ENCODE results near the gene PLEKHB2. TPM values are rescaled to one million over a fixed set of nuclear protein-coding genes. Genes with fewer than 3 reads are reported as not detected.

PLEKHB2 gene
- total and polyA plus RNA-seq, 2 of the 8 experiments (the other 6 are each of a cell fraction or from before 2014, with no cell fraction given): 42.4 to 54.8 TPM

DNA sequence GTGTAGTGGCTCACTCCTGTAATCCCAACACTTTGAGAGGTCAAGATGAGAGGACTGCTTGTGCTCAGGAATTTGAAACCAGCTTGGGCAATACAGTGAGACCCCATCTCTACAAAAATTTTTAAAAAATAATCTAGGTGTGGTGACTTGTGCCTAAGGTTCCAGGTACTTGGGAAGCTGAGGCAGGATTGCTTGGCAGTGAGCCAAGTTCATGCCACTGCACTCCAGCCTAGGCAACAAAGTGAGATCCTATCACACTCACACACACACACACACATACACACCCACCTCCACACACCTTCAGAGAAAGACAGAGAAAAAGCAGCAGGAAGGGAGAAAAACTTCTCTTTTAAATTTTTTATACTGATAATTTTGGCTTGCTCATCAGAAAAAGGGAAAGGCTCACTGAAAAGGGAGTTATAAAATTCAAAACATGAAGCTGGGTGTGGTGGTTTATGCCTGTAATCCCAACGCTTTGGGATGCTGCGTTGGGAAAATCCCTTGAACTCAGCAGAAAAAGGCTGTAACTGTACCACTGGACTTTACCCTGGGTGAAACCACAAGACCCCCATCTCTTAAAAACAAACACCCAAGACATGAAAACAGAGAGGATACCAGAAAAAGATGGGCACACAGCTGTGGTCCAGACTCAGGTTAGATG is 37.5 kb upstream of the PLEKHB2 start:
- no peak overlapping the region for H2BK120ac ChIP-seq (replicated peaks; ENCODE audit: low read depth, low read length)
- no peak overlapping the region for H2AFZ ChIP-seq (ENCODE audit: low read length)
- POLR2A ChIA-PET (ENCODE audit: partially characterized antibody): interaction anchor here (1.2 kb wide), 1 partner anchor 8 kb away, joined by 4 read pairs; no protein-coding TSS in a partner anchor
- no peak overlapping the region for H4K5ac ChIP-seq (ENCODE audit: insufficient read length, low read depth, low read length)
- TF ChIP-seq SP2 (IDR thresholded peaks at IDR 0.05; ENCODE audit: low read length) (no peak), SIX5 (IDR thresholded peaks at IDR 0.05; ENCODE audit: low read depth, low read length) (no peak)
- H3K4me2 ChIP-seq (ENCODE audit: insufficient read depth in 1 of 2, low read depth in 2 of 2, low read length in 2 of 2): no peak overlapping the region
- no peak overlapping the region for H3K18ac ChIP-seq (ENCODE audit: extremely low read depth, low read length)
- 0 out of 7 replicates have a peak, but pooled peaks cover 0 to 2% (median 0%) of the 10 kb centered on the region in 4 experiments for H3K4me1 ChIP-seq (replicated peaks in 1 of 4; ENCODE audit: control insufficient read depth in 3 of 4, insufficient read depth in 4 of 4, low read length in 3 of 4)
- FAIRE-seq (no peak), DNase-seq (ENCODE audit: low read depth in 1 of 2, low spot score in 2 of 2) (no peak)
- H3K27me3 ChIP-seq (replicated peaks in 1 of 4; ENCODE audit: control insufficient read depth in 3 of 4, extremely low read depth in 1 of 4, insufficient read depth in 3 of 4, low read length in 3 of 4): no peaks in the 10 kb centered on the region
- H3K4me3 ChIP-seq (ENCODE audit: extremely low read depth in 1 of 4, insufficient read depth in 2 of 4, low read depth in 3 of 4, low read length in 4 of 4): no peak overlapping the region
- no peak overlapping the region for H3K23ac ChIP-seq (ENCODE audit: insufficient read length)
- H4K20me1 ChIP-seq (replicated peaks in 1 of 2; ENCODE audit: control insufficient read depth in 1 of 2, insufficient read depth in 2 of 2, low read length in 2 of 2): peaks cover 19 to 35% of the 10 kb centered on the region in 2 experiments
- H3K79me2 ChIP-seq (ENCODE audit: control insufficient read depth in 1 of 2, insufficient read depth in 2 of 2, low read length in 2 of 2): peaks cover 7 to 86% of the 10 kb centered on the region in 2 experiments; a peak in 3 of 4 replicates
- H3K56ac ChIP-seq (replicated peaks; ENCODE audit: insufficient read length, low read depth, low read length): no peak overlapping the region
- H3K23me2 ChIP-seq (ENCODE audit: low read depth, low read length): no peaks in the 10 kb centered on the region
- no peak overlapping the region for H4K91ac ChIP-seq (replicated peaks; ENCODE audit: insufficient read length, low read length)
- H4K8ac ChIP-seq (ENCODE audit: extremely low read depth, insufficient read depth, low read length): no peak overlapping the region
- no peak overlapping the region for H2BK20ac ChIP-seq (ENCODE audit: low read length)
- no peak overlapping the region for H3K27ac ChIP-seq (ENCODE audit: low read depth, low read length)
- no peak overlapping the region for H2AK5ac ChIP-seq (ENCODE audit: low read depth, low read length)
- 85% methylated on average over 2 of the region's 2 CpGs; no CpG with 5 or more reads in 1 of the 2 experiments for WGBS, 2 experiments (ENCODE audit: extremely low coverage in 1 of 2, insufficient coverage in 1 of 2, insufficient read length in 1 of 2, insufficient replicate concordance in 2 of 2, low coverage in 1 of 2, low lambda C conversion rate in 2 of 2, missing lambda C conversion rate in 1 of 2)
- H2BK15ac ChIP-seq (ENCODE audit: low read length): no peak overlapping the region
- peaks cover 8 to 61% (median 17%) of the 10 kb centered on the region in 4 experiments; a peak in 7 of 8 replicates for H3K36me3 ChIP-seq (ENCODE audit: control insufficient read depth in 2 of 4, insufficient read depth in 4 of 4, low read length in 3 of 4)
- no peak overlapping the region for H3K9ac ChIP-seq (replicated peaks in 1 of 4; ENCODE audit: extremely low read depth in 1 of 4, low read depth in 3 of 4, low read length in 3 of 4)
- H3K4ac ChIP-seq (replicated peaks; ENCODE audit: insufficient read length, low read depth, low read length): no peak overlapping the region
- no peak overlapping the region for H2BK12ac ChIP-seq (ENCODE audit: low read depth, low read length)
- H3K9me3 ChIP-seq (ENCODE audit: insufficient read depth in 2 of 2, low read depth in 1 of 2, low read length in 1 of 2): no peaks in the 10 kb centered on the region
- CTCF ChIA-PET (ENCODE audit: partially characterized antibody): interaction anchor here (0.8 kb wide), 1 partner anchor 15 kb away, joined by 3 read pairs; no protein-coding TSS in a partner anchor
- no peak overlapping the region for H3K14ac ChIP-seq (ENCODE audit: insufficient read length)
- H3K79me1 ChIP-seq (ENCODE audit: low read depth, low read length): peaks cover 7% of the 10 kb centered on the region
- H2BK5ac ChIP-seq (ENCODE audit: low read depth, low read length): no peak overlapping the region
